HepG2 (cell line): ENCODE measurements around the gene OTOP2. TPM values are rescaled to one million over a fixed set of nuclear protein-coding genes. Genes with fewer than 3 reads are reported as not detected.

ENCODE experiments used
- CREB3 ChIP-seq: sonication (generic); formaldehyde crosslinking; IDR thresholded peaks from 2 replicates; pipeline ENCODE4 v1.5.0; 2020; ENCODE audit warnings: missing genetic modification reagents
- GATAD1 ChIP-seq: IDR thresholded peaks from 2 replicates; pipeline ENCODE4 v1.6.1; 2016; ENCODE audit warnings: missing genetic modification reagents, missing compliant biosample characterization
- GTF2F1 ChIP-seq: fragments of 150-350 bp; IDR thresholded peaks from 2 replicates; pipeline ENCODE4 v1.6.1; 2014; ENCODE audit warnings: low read length
- GTF3A ChIP-seq: sonication (generic); formaldehyde crosslinking; conservative IDR thresholded peaks from 2 replicates; pipeline ENCODE4 v1.4.0; 2020; ENCODE audit warnings: mild to moderate bottlenecking, missing genetic modification reagents
- HNRNPL ChIP-seq: fragments of 200-400 bp; formaldehyde crosslinking; IDR thresholded peaks from 2 replicates; pipeline ENCODE4 v1.6.1; 2017; ENCODE audit warnings: mild to moderate bottlenecking, low read depth, low read length
- KLF15 ChIP-seq: sonication (generic); formaldehyde crosslinking; IDR thresholded peaks from 2 replicates; pipeline ENCODE4 v1.8.1; 2023; ENCODE audit warnings: borderline replicate concordance, mild to moderate bottlenecking, inconsistent platforms, missing genetic modification reagents, mixed read lengths
- NCOR1 ChIP-seq: fragments of 200-600 bp; sonication (generic); IDR thresholded peaks from 2 replicates; pipeline ENCODE4 v1.7.0; 2017; ENCODE audit warnings: antibody characterized with exemption, low read length, borderline replicate concordance
- SRF ChIP-seq: IDR thresholded peaks from 2 replicates; pipeline ENCODE4 v1.6.1; 2011; ENCODE audit warnings: mild to moderate bottlenecking, low read depth, low read length, moderate library complexity
- ZMAT3 ChIP-seq: sonication (generic); formaldehyde crosslinking; conservative IDR thresholded peaks from 2 replicates; pipeline ENCODE4 v1.7.0; 2021; ENCODE audit warnings: missing genetic modification reagents
- ZNF224 ChIP-seq: sonication (generic); formaldehyde crosslinking; IDR thresholded peaks from 2 replicates; pipeline ENCODE4 v1.5.0; 2020; ENCODE audit warnings: mild to moderate bottlenecking, missing genetic modification reagents
- ZNF597 ChIP-seq: sonication (generic); formaldehyde crosslinking; IDR thresholded peaks from 2 replicates; pipeline ENCODE4 v1.5.0; 2020; ENCODE audit warnings: missing genetic modification reagents
- ZNF598 ChIP-seq: sonication (generic); formaldehyde crosslinking; IDR thresholded peaks from 2 replicates; pipeline ENCODE4 v1.5.1; 2020; ENCODE audit warnings: mild to moderate bottlenecking, missing genetic modification reagents, borderline replicate concordance
- ZNF615 ChIP-seq: sonication (generic); formaldehyde crosslinking; IDR thresholded peaks from 2 replicates; pipeline ENCODE4 v1.5.0; 2020; ENCODE audit warnings: mild to moderate bottlenecking, missing genetic modification reagents, borderline replicate concordance
- ZNF646 ChIP-seq: sonication (generic); formaldehyde crosslinking; IDR thresholded peaks from 2 replicates; pipeline ENCODE4 v1.9.0; 2021; ENCODE audit warnings: mild to moderate bottlenecking, missing genetic modification reagents
- ZNF672 ChIP-seq: sonication (generic); formaldehyde crosslinking; IDR thresholded peaks from 2 replicates; pipeline ENCODE4 v1.8.1; 2022; ENCODE audit warnings: missing genetic modification reagents
- ZNF788 ChIP-seq: sonication (generic); formaldehyde crosslinking; IDR thresholded peaks from 2 replicates; pipeline ENCODE4 v1.5.0; 2020; ENCODE audit warnings: mild to moderate bottlenecking, missing genetic modification reagents, borderline replicate concordance
- ZNF816 ChIP-seq: sonication (generic); formaldehyde crosslinking; IDR thresholded peaks from 2 replicates; pipeline ENCODE4 v1.8.0; 2022; ENCODE audit warnings: missing genetic modification reagents, mild to moderate bottlenecking, borderline replicate concordance
- polyA plus RNA-seq, 8 experiments: library from polyadenylated mRNA; depleted of rRNA in 3 of 8; stranded (reverse) in 7 of 8; unstranded in 1 of 8; fragments of >200 nt; fragmentation: Illumina TruSeq in 4 of 8; extraction: Trizol in 4 of 8; gene quantifications; 2 replicates each; pipeline versions ENCODE4 v1.2.1 to v1.2.3, GENCODE V29; 2011 to 2016; ENCODE audit warnings: low read depth in 4 of 8, missing spikeins in 1 of 8, mixed read lengths in 1 of 8; ENCODE audit not compliant: insufficient read depth in 1 of 8
- total RNA-seq, 5 experiments: library from RNA; depleted of rRNA; stranded (reverse); fragments of >200 nt; fragmentation: Illumina TruSeq; extraction: Trizol; gene quantifications; 2 replicates each; pipeline ENCODE4 v1.2.3, GENCODE V29; 2016; ENCODE audit warnings: low read depth in 1 of 5

The OTOP2 gene
- total and polyA plus RNA-seq, 2 of the 13 experiments (the other 11 are each of a cell fraction or from before 2014, with no cell fraction given): not detected

- TF ChIP-seq ZNF615 (CRISPR knock-in tag) (no peak), ZNF224 (CRISPR knock-in tag) (no peak), GATAD1 (CRISPR knock-in tag) (peak; percentile 64), ZNF598 (no peak), GTF2F1 (no peak), ZNF788 (no peak; the same call in 1 of the 2 replicates), NCOR1 (no peak), SRF (no peak), CREB3 (CRISPR knock-in tag) (no peak), ZMAT3 (CRISPR knock-in tag) (0 out of 2 replicates have a peak, but pooled peaks have one; percentile 59), HNRNPL (no peak), ZNF597 (CRISPR knock-in tag) (no peak), ZNF646 (CRISPR knock-in tag) (no peak), ZNF816 (no peak), KLF15 (CRISPR knock-in tag) (peak; percentile 75; the same call in 1 of the 2 replicates), ZNF672 (CRISPR knock-in tag) (peak; percentile 48; the same call in 1 of the 2 replicates), GTF3A (CRISPR knock-in tag) (no peak)
Measured at GRCh38 chr17:74960570-74961342, 36.7 kb downstream of the OTOP2 start (continued).
